Stimulated activated CD8-positive, alpha-beta memory T cell treated with anti-CD3 and anti-CD28 coated beads, Interleukin-15, amount 100 ng/mL, for 48 hours (primary cell): ENCODE results near the gene THRB.

Experiments used
- DNase-seq, 2 donors: peaks; one replicate each; pipeline ENCODE4 v3.0.0-alpha.2; 2020; ENCODE audit warnings: low read depth in 2 of 2

The THRB gene

GRCh38 chr3:24490151-24490550 lies 4.5 kb downstream of the THRB start:
- DNase-seq, result no peak

GRCh38 chr3:24487325-24488262 lies 7.1 kb downstream of the THRB start:
- DNase-seq, result no peak

GRCh38 chr3:24485511-24485910 lies 9.1 kb downstream of the THRB start:
- DNase-seq, result no peak

GRCh38 chr3:24483873-24484272 lies 10.8 kb downstream of the THRB start:
- DNase-seq, result no peak

GRCh38 chr3:24482096-24482705 lies 12.4 kb downstream of the THRB start:
- DNase-seq, result no peak

- no peak for DNase-seq
Observed at GRCh38 chr3:24481193-24481592, 13.5 kb downstream of the THRB start.

GRCh38 chr3:24480497-24480896 lies 14.2 kb downstream of the THRB start:
- DNase-seq, result no peak

GRCh38 chr3:24479816-24480215 lies 14.8 kb downstream of the THRB start:
- no peak for DNase-seq

GRCh38 chr3:24476871-24477656 lies 17.6 kb downstream of the THRB start:
- no peak for DNase-seq

GRCh38 chr3:24475925-24476324 lies 18.7 kb downstream of the THRB start:
- DNase-seq, result no peak

- DNase-seq, result no peak
Observed at GRCh38 chr3:24474862-24475261, 19.8 kb downstream of the THRB start.

GRCh38 chr3:24472358-24472757 lies 22.3 kb downstream of the THRB start:
- no peak for DNase-seq

- no peak for DNase-seq
Observed at GRCh38 chr3:24471486-24471885, 23.2 kb downstream of the THRB start.

GRCh38 chr3:24470277-24470676 lies 24.4 kb downstream of the THRB start:
- no peak for DNase-seq

GRCh38 chr3:24464389-24464788 lies 30.3 kb downstream of the THRB start:
- DNase-seq, result no peak

- no peak for DNase-seq
Observed at GRCh38 chr3:24462737-24463136, 31.9 kb downstream of the THRB start.

GRCh38 chr3:24460974-24461373 lies 33.7 kb downstream of the THRB start:
- DNase-seq, result no peak

GRCh38 chr3:24457719-24458118 lies 36.9 kb downstream of the THRB start:
- no peak for DNase-seq

GRCh38 chr3:24454856-24455255 lies 39.8 kb downstream of the THRB start:
- DNase-seq, result no peak

GRCh38 chr3:24454393-24454792 lies 40.3 kb downstream of the THRB start:
- DNase-seq, result no peak

GRCh38 chr3:24451461-24452099 lies 43.1 kb downstream of the THRB start:
- DNase-seq, result no peak
